Kidney (tissue), 14 donors: Measurements from ENCODE around the gene FAM184B. TPM values are rescaled to one million over a fixed set of nuclear protein-coding genes. Genes with fewer than 3 reads are reported as not detected.

ENCODE experiments used
- DNase-seq, 5 donors: peaks; one replicate each; pipeline ENCODE4 v3.0.0-alpha.2; 2013 to 2020
- FAIRE-seq: peaks from 2 replicates; lab custom pipeline; 2012; peaks lifted over from hg19 to GRCh38; lab: Jason Lieb, UNC
- H3K27ac ChIP-seq, 2 donors: one replicate each; pipeline ENCODE4 v1.7.0; 2013; ENCODE audit warnings: low read depth in 2 of 2, low read length in 2 of 2, inconsistent platforms in 1 of 2
- H3K27me3 ChIP-seq: one replicate; pipeline ENCODE4 v1.7.1; 2013; ENCODE audit warnings: low read length, inconsistent platforms; ENCODE audit not compliant: control insufficient read depth, insufficient read depth
- H3K36me3 ChIP-seq, 3 donors: one replicate each; pipeline versions ENCODE4 v1.7.0 to v1.7.1; 2013; ENCODE audit warnings: low read length in 3 of 3, control low read depth in 1 of 3, inconsistent platforms in 1 of 3; ENCODE audit not compliant: insufficient read depth in 3 of 3, control insufficient read depth in 2 of 3
- H3K4me1 ChIP-seq, 3 donors: one replicate each; pipeline versions ENCODE4 v1.7.0 to v1.7.1; 2013; ENCODE audit warnings: low read length in 3 of 3, inconsistent platforms in 1 of 3, low read depth in 1 of 3; ENCODE audit not compliant: control insufficient read depth in 2 of 3, insufficient read depth in 2 of 3
- H3K4me3 ChIP-seq, 3 donors: one replicate each; pipeline versions ENCODE4 v1.7.0 to v1.8.1; 2013; ENCODE audit warnings: low read length in 3 of 3, control low read depth in 1 of 3, inconsistent platforms in 1 of 3
- H3K9ac ChIP-seq, 3 donors: one replicate each; pipeline versions ENCODE4 v1.7.0 to v1.7.1; 2013; ENCODE audit warnings: low read length in 3 of 3, control low read depth in 1 of 3, inconsistent platforms in 1 of 3
- H3K9me3 ChIP-seq, 3 donors: one replicate each; pipeline versions ENCODE4 v1.7.0 to v1.7.1; 2013; ENCODE audit warnings: low read length in 3 of 3, control low read depth in 1 of 3, inconsistent platforms in 1 of 3; ENCODE audit not compliant: control insufficient read depth in 2 of 3, insufficient read depth in 1 of 3
- CTCF ChIP-seq: IDR thresholded peaks from 3 replicates; pipeline ENCODE4 v1.5.1; 2012; ENCODE audit warnings: mild to moderate bottlenecking, moderate library complexity, borderline replicate concordance; ENCODE audit not compliant: insufficient read depth; ENCODE audit errors: extremely low read depth
- intact Hi-C: fragments of 100-400 bp; cut with DNase I; formaldehyde crosslinking; loops from one replicate; pipeline ENCODE4 v1.11.1; 2022
- polyA plus RNA-seq: library from polyadenylated mRNA; stranded (reverse); fragments of 350-450 nt; fragmentation: Illumina TruSeq; extraction: RNeasy Lipid Tissue Mini Kit (QIAGEN cat#74804); gene quantifications from one replicate; pipeline ENCODE4 v1.2.3, GENCODE V29; 2014; ENCODE audit warnings: low read depth, low replicate concordance; ENCODE audit not compliant: insufficient read depth
- total RNA-seq: library from RNA; stranded (reverse); fragmentation: NEBNext Ultra II Directional; extraction: Animal tissue kit (Norgen Biotek cat#: 25700); gene quantifications from one replicate; pipeline ENCODE4 v1.2.1, GENCODE V29; 2021
- donor health status: control.
- donor health status: control.
- donor health status: control.
- donor health status: control.
- donor health status: control.
- donor health status: DM: yes; HTN: yes; CAD: no.
- donor health status: Normal renal cell carcinoma (clear cell type).

The FAM184B gene
- total and polyA plus RNA-seq, 2 donors from 2014 or later, result 0.09 to 0.39 TPM

- Histone ChIP-seq H3K9ac (no peak overlapping the region), H3K27me3 (no peaks in the 10 kb centered on the region), H3K9me3 (no peaks in the 10 kb centered on the region), H3K36me3 (no peaks in the 10 kb centered on the region), H3K4me1 (no peaks in the 10 kb centered on the region), H3K27ac (no peak overlapping the region), H3K4me3 (no peak overlapping the region)
- TF ChIP-seq CTCF, result no peak
- intact Hi-C loops, result no loop called here
- DNase-seq, result no peak
- FAIRE-seq, result no peak
Measured at GRCh38 chr4:17682222-17682566, 99.2 kb downstream of the FAM184B start.

- H3K27me3 ChIP-seq, result no peaks in the 10 kb centered on the region
- no peaks in the 10 kb centered on the region for H3K36me3 ChIP-seq
- intact Hi-C loops, result no loop called here
- no peak overlapping the region for H3K9ac ChIP-seq
- H3K9me3 ChIP-seq, result no peaks in the 10 kb centered on the region
- FAIRE-seq, result no peak
- H3K4me3 ChIP-seq, result no peak overlapping the region
- no peak overlapping the region for H3K27ac ChIP-seq
- no peaks in the 10 kb centered on the region for H3K4me1 ChIP-seq
- TF ChIP-seq CTCF, result no peak
- no peak for DNase-seq
Measured at GRCh38 chr4:17681281-17682221, 99.9 kb downstream of the FAM184B start.

- intact Hi-C loops, result no loop called here
- H3K9me3 ChIP-seq, result no peaks in the 10 kb centered on the region
- H3K36me3 ChIP-seq, result no peaks in the 10 kb centered on the region
- TF ChIP-seq CTCF, result no peak
- H3K27me3 ChIP-seq, result no peaks in the 10 kb centered on the region
- DNase-seq, result no peak
- no peak overlapping the region for H3K9ac ChIP-seq
- H3K27ac ChIP-seq, result no peak overlapping the region
- no peak for FAIRE-seq
- H3K4me1 ChIP-seq, result no peaks in the 10 kb centered on the region
- H3K4me3 ChIP-seq, result no peak overlapping the region
Measured at GRCh38 chr4:17680559-17681280, 100.7 kb downstream of the FAM184B start.
